ENCODE results near the gene MB21D2. TPM values are rescaled to one million over a fixed set of nuclear protein-coding genes. Genes with fewer than 3 reads are reported as not detected.

MB21D2 gene
- polyA plus RNA-seq, 1 donor (not counting 4 experiments of a cell fraction or from before 2014, with no cell fraction given) = 9.0 TPM

DNA sequence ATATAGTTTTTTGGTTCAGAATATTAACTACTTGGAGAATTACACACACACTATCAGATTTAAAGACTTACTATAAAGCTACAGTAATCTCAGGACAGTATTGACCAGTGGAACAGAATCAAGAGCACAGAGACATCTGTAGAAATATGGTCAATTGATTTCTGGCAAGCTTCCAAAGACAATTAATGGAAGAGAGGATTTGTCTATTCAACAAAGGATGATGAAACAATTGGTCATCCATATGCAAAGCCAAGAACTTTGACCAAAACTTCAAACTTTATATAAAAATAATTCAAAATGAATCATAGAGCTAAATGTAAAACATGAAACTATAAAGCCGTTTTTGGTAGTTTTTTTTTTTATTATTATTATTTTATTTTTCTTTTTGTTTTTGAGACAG, 29.8 kb upstream of the MB21D2 start:
- H3K9ac ChIP-seq (ENCODE audit: control insufficient read depth, extremely low read depth, insufficient read depth, low read length) = no peak overlapping the region
- no peaks in the 10 kb centered on the region for H3K36me3 ChIP-seq (ENCODE audit: control insufficient read depth in 2 of 2, extremely low read depth in 1 of 2, insufficient read depth in 2 of 2, low read length in 2 of 2)
- FAIRE-seq (no peak), DNase-seq (ENCODE audit: low read depth, low spot score) (no peak)
- no peak overlapping the region for H3K4me3 ChIP-seq (ENCODE audit: control insufficient read depth in 2 of 3, extremely low read depth in 1 of 3, insufficient read depth in 2 of 3, low read depth in 1 of 3, low read length in 3 of 3)
- H2AFZ ChIP-seq (ENCODE audit: control insufficient read depth, low read length) = no peak overlapping the region
- dilution Hi-C loops (cut with MboI; ENCODE audit: extremely low pct_ligation_motif_present, low sequenced_read_pairs) = no loop called here
- H3K9me1 ChIP-seq (ENCODE audit: control insufficient read depth, extremely low read depth, insufficient read depth, low read length) = no peaks in the 10 kb centered on the region
- TF ChIP-seq EZH2 (IDR thresholded peaks at IDR 0.05; ENCODE audit: low read length) = no peak
- TF ChIP-seq, protein P1, sequence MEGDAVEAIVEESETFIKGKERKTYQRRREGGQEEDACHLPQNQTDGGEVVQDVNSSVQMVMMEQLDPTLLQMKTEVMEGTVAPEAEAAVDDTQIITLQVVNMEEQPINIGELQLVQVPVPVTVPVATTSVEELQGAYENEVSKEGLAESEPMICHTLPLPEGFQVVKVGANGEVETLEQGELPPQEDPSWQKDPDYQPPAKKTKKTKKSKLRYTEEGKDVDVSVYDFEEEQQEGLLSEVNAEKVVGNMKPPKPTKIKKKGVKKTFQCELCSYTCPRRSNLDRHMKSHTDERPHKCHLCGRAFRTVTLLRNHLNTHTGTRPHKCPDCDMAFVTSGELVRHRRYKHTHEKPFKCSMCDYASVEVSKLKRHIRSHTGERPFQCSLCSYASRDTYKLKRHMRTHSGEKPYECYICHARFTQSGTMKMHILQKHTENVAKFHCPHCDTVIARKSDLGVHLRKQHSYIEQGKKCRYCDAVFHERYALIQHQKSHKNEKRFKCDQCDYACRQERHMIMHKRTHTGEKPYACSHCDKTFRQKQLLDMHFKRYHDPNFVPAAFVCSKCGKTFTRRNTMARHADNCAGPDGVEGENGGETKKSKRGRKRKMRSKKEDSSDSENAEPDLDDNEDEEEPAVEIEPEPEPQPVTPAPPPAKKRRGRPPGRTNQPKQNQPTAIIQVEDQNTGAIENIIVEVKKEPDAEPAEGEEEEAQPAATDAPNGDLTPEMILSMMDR (optimal IDR thresholded peaks at IDR 0.05 in 1 of 3, IDR thresholded peaks at IDR 0.05 in 1 of 3, conservative IDR thresholded peaks at IDR 0.05 in 1 of 3; ENCODE audit: extremely low read depth in 1 of 3, insufficient read depth in 2 of 3, low read length in 3 of 3) = no peak
- H4K20me1 ChIP-seq (ENCODE audit: control insufficient read depth, extremely low read depth, insufficient read depth, low read length) = no peaks in the 10 kb centered on the region
- no peaks in the 10 kb centered on the region for H3K27me3 ChIP-seq (ENCODE audit: control insufficient read depth, extremely low read depth, insufficient read depth, low read length)
- H3K4me1 ChIP-seq (ENCODE audit: control insufficient read depth, extremely low read depth, insufficient read depth, low read length) = no peaks in the 10 kb centered on the region
- H3K27ac ChIP-seq (ENCODE audit: control insufficient read depth, insufficient read depth, low read length) = no peak overlapping the region
- no peaks in the 10 kb centered on the region for H3K79me2 ChIP-seq (ENCODE audit: control insufficient read depth, insufficient read depth, low read length)
- no peak overlapping the region for H3K4me2 ChIP-seq (ENCODE audit: control insufficient read depth, extremely low read depth, insufficient read depth, low read depth, low read length)
- no peaks in the 10 kb centered on the region for H3K9me3 ChIP-seq (ENCODE audit: control insufficient read depth, low read depth, low read length)

DNA sequence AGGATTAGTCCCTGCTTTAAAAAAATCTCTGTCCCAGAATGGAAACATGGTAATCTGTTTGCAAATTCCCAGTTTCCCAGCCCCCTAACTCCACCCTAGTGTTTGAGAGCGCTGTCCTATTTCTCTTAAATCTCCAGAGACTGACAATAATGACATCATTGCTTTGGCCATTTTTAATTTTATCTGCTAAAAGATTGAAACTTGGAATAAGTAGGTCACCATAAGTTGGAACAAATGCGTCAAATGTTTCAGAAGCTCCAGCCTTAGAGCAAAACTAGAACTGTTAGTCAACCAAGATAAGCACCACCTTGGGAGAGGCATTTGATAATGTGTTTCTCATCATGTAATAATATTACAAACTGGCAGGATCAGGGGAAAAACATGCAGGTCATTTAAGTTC, 25.7 kb upstream of the MB21D2 start:
- DNase-seq (ENCODE audit: low read depth, low spot score) (no peak), FAIRE-seq (no peak)
- Histone ChIP-seq H3K27ac (ENCODE audit: control insufficient read depth, insufficient read depth, low read length) (no peak overlapping the region), H3K9me1 (ENCODE audit: control insufficient read depth, extremely low read depth, insufficient read depth, low read length) (no peaks in the 10 kb centered on the region), H2AFZ (ENCODE audit: control insufficient read depth, low read length) (no peak overlapping the region), H3K4me1 (ENCODE audit: control insufficient read depth, extremely low read depth, insufficient read depth, low read length) (peaks cover 8% of the 10 kb centered on the region), H3K9me3 (ENCODE audit: control insufficient read depth, low read depth, low read length) (no peaks in the 10 kb centered on the region), H3K79me2 (ENCODE audit: control insufficient read depth, insufficient read depth, low read length) (no peaks in the 10 kb centered on the region), H3K36me3 (ENCODE audit: control insufficient read depth in 2 of 2, extremely low read depth in 1 of 2, insufficient read depth in 2 of 2, low read length in 2 of 2) (no peaks in the 10 kb centered on the region), H3K4me3 (ENCODE audit: control insufficient read depth in 2 of 3, extremely low read depth in 1 of 3, insufficient read depth in 2 of 3, low read depth in 1 of 3, low read length in 3 of 3) (no peak overlapping the region), H3K4me2 (ENCODE audit: control insufficient read depth, extremely low read depth, insufficient read depth, low read depth, low read length) (no peak overlapping the region), H3K27me3 (ENCODE audit: control insufficient read depth, extremely low read depth, insufficient read depth, low read length) (no peaks in the 10 kb centered on the region), H4K20me1 (ENCODE audit: control insufficient read depth, extremely low read depth, insufficient read depth, low read length) (no peaks in the 10 kb centered on the region), H3K9ac (ENCODE audit: control insufficient read depth, extremely low read depth, insufficient read depth, low read length) (no peak overlapping the region)
- dilution Hi-C loops (cut with MboI; ENCODE audit: extremely low pct_ligation_motif_present, low sequenced_read_pairs) = no loop called here
- TF ChIP-seq EZH2 (IDR thresholded peaks at IDR 0.05; ENCODE audit: low read length) = no peak
- TF ChIP-seq, protein P1 (optimal IDR thresholded peaks at IDR 0.05 in 1 of 3, IDR thresholded peaks at IDR 0.05 in 1 of 3, conservative IDR thresholded peaks at IDR 0.05 in 1 of 3; ENCODE audit: extremely low read depth in 1 of 3, insufficient read depth in 2 of 3, low read length in 3 of 3) = no peak
